ENCODE results near the gene PPP1R12A. TPM values are rescaled to one million over a fixed set of nuclear protein-coding genes. Genes with fewer than 3 reads are reported as not detected.

The PPP1R12A gene
- total and polyA plus RNA-seq, 9 of the 15 experiments (the other 6 are each of a cell fraction or from before 2014, with no cell fraction given): 26.4 to 119 (median 53.3) TPM

GRCh38 chr12:79935021-79935623 is at the start of gene PPP1R12A (continued):
- TF ChIP-seq IFI16 (CRISPR knock-in tag; IDR thresholded peaks at IDR 0.05) (no peak), HDAC3 (IDR thresholded peaks at IDR 0.05; ENCODE audit: borderline replicate concordance, partially characterized antibody) (no peak), UBTF (IDR thresholded peaks at IDR 0.05; ENCODE audit: borderline replicate concordance in 1 of 2, low read depth in 2 of 2, low read length in 2 of 2) (peak; percentile 59 to 84; a peak in 3 of 4 replicates), E2F4 (CRISPR knock-in tag; IDR thresholded peaks at IDR 0.05; ENCODE audit: low read depth) (no peak), ZNF197 (CRISPR knock-in tag; IDR thresholded peaks at IDR 0.05; ENCODE audit: low read depth) (no peak), SP2 (IDR thresholded peaks at IDR 0.05; ENCODE audit: extremely low read depth, low read depth, low read length, poor library complexity, severe bottlenecking) (no peak), CXXC5 (CRISPR knock-in tag; IDR thresholded peaks at IDR 0.05) (peak; percentile 86), ZNF384 (IDR thresholded peaks at IDR 0.05; ENCODE audit: low read depth, low read length) (no peak), NFYB (IDR thresholded peaks at IDR 0.05; ENCODE audit: extremely low read depth, insufficient read length) (no peak), ZNF766 (CRISPR knock-in tag; conservative IDR thresholded peaks at IDR 0.05) (no peak), GABPB2 (CRISPR knock-in tag; conservative IDR thresholded peaks at IDR 0.05) (no peak), CBX1 (IDR thresholded peaks at IDR 0.05; ENCODE audit: low read depth) (peak; percentile 74), ASH1L (IDR thresholded peaks at IDR 0.05; ENCODE audit: borderline replicate concordance, low read depth, partially characterized antibody) (no peak), ZBTB1 (CRISPR knock-in tag; IDR thresholded peaks at IDR 0.05; ENCODE audit: borderline replicate concordance, low read depth) (no peak)
- TF ChIP-seq, protein P1, sequence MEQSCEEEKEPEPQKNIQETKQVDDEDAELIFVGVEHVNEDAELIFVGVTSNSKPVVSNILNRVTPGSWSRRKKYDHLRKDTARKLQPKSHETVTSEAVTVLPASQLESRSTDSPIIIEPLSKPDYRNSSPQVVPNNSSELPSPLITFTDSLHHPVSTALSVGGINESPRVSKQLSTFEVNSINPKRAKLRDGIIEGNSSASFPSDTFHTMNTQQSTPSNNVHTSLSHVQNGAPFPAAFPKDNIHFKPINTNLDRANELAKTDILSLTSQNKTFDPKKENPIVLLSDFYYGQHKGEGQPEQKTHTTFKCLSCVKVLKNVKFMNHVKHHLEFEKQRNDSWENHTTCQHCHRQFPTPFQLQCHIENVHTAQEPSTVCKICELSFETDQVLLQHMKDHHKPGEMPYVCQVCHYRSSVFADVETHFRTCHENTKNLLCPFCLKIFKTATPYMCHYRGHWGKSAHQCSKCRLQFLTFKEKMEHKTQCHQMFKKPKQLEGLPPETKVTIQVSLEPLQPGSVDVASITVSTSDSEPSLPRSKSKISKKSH (CRISPR knock-in tag; IDR thresholded peaks at IDR 0.05): no peak
- TF ChIP-seq, protein P2, sequence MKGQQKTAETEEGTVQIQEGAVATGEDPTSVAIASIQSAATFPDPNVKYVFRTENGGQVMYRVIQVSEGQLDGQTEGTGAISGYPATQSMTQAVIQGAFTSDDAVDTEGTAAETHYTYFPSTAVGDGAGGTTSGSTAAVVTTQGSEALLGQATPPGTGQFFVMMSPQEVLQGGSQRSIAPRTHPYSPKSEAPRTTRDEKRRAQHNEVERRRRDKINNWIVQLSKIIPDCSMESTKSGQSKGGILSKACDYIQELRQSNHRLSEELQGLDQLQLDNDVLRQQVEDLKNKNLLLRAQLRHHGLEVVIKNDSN (CRISPR knock-in tag; IDR thresholded peaks at IDR 0.05): no peak

Data from K562 (cell line).